SJSA1 (cell line): ENCODE data around the gene ADPRHL1. TPM values are rescaled to one million over a fixed set of nuclear protein-coding genes. Genes with fewer than 3 reads are reported as not detected.

ENCODE experiments used
- total RNA-seq: library from RNA; depleted of rRNA; stranded (reverse); fragments of >200 nt; shearing (Covaris generic); gene quantifications from 2 replicates; pipeline ENCODE4 v1.2.3, GENCODE V29; 2014; rRNA removed

ADPRHL1 gene
- total RNA-seq, 1 experiment from 2014 or later: 10.5 TPM

Other genes starting within 250 kb of the ADPRHL1 start
- 108 and 126 TPM in 2 replicates for gene PCID2, start 244.8 kb downstream of the ADPRHL1 start, total RNA-seq
- 74.7 and 145 TPM in 2 replicates for gene CUL4A, start 243.9 kb downstream of the ADPRHL1 start, total RNA-seq
- 98.3 and 217 TPM in 2 replicates for gene LAMP1, start 156.2 kb downstream of the ADPRHL1 start, total RNA-seq
- 0.34 and 0.97 TPM in 2 replicates for gene GRTP1, start 89.4 kb downstream of the ADPRHL1 start, total RNA-seq
- 10.7 and 17.8 TPM in 2 replicates for gene DCUN1D2, start 37.2 kb upstream of the ADPRHL1 start, total RNA-seq
- 397 and 423 TPM in 2 replicates for gene TFDP1, start 131.3 kb upstream of the ADPRHL1 start, total RNA-seq
- gene ATP4B, start 204.7 kb upstream of the ADPRHL1 start, total RNA-seq: not detected in 2 replicates
- 0.08 TPM in 1 of 2 replicates, not detected in the other for gene GRK1, start 213.7 kb upstream of the ADPRHL1 start, total RNA-seq